C1 segment of cervical spinal cord (tissue), 14 donors: ENCODE measurements around the gene TRAF3IP3.
"Not testable (repeated sequence)": the region's sequence is repeated elsewhere in the genome, so short reads cannot be mapped to it uniquely, and the experiment has no call there.

Experiments used
- DNase-seq, 14 donors: peaks; one replicate each; lab custom pipeline; 2025; lab: John Stamatoyannopoulos, UW

Gene TRAF3IP3

GRCh38 chr1:209767706-209768105 lies 11.9 kb downstream of the TRAF3IP3 start:
- no peak for DNase-seq

GRCh38 chr1:209768354-209768774 lies 12.5 kb downstream of the TRAF3IP3 start:
- DNase-seq = no peak

- DNase-seq = peak in 5 of 14 donors; percentile 9 to 40 (median 19)
These were observed 13.5 kb downstream of the TRAF3IP3 start for GRCh38 chr1:209769171-209769904.

- DNase-seq = no peak
These were observed 14.1 kb downstream of the TRAF3IP3 start for GRCh38 chr1:209769971-209770370.

GRCh38 chr1:209770636-209771415 lies 15.0 kb downstream of the TRAF3IP3 start:
- no peak for DNase-seq

- DNase-seq = no peak
These were observed 16.3 kb downstream of the TRAF3IP3 start for GRCh38 chr1:209772126-209772525.

GRCh38 chr1:209774592-209774991 lies 18.7 kb downstream of the TRAF3IP3 start:
- no peak for DNase-seq

GRCh38 chr1:209775678-209776077 lies 19.8 kb downstream of the TRAF3IP3 start:
- DNase-seq = no peak

GRCh38 chr1:209777587-209777986 lies 21.7 kb downstream of the TRAF3IP3 start:
- no peak for DNase-seq

GRCh38 chr1:209778102-209778501 lies 22.2 kb downstream of the TRAF3IP3 start:
- no peak for DNase-seq

GRCh38 chr1:209780268-209780667 lies 24.4 kb downstream of the TRAF3IP3 start:
- DNase-seq = no peak

GRCh38 chr1:209783386-209783785 lies 27.5 kb downstream of the TRAF3IP3 start:
- peak in 2 of 14 donors; percentile 4 to 12 for DNase-seq

GRCh38 chr1:209784265-209785169 lies 28.7 kb downstream of the TRAF3IP3 start, which contains the start of gene C1orf74:
Gene C1orf74, minus strand, starts transcription at chr1:209784559. Its CDS starts 925 bp downstream, at chr1:209783634.
- DNase-seq = peak; percentile 71 to 98 (median 96)

- DNase-seq = no peak
These were observed 29.7 kb downstream of the TRAF3IP3 start for GRCh38 chr1:209785592-209785991.

- no peak for DNase-seq
These were observed 30.3 kb downstream of the TRAF3IP3 start for GRCh38 chr1:209786146-209786545.

- no peak for DNase-seq
These were observed 31.7 kb downstream of the TRAF3IP3 start for GRCh38 chr1:209787551-209787950.

- no peak for DNase-seq
These were observed 33.4 kb downstream of the TRAF3IP3 start for GRCh38 chr1:209789245-209789644.

- DNase-seq = no peak
These were observed 34.7 kb downstream of the TRAF3IP3 start for GRCh38 chr1:209790286-209791193.

- DNase-seq = no peak
These were observed 36.1 kb downstream of the TRAF3IP3 start for GRCh38 chr1:209791920-209792319.

GRCh38 chr1:209793711-209794110 lies 37.9 kb downstream of the TRAF3IP3 start:
- not testable (repeated sequence) for DNase-seq
